ENCODE data around the gene TMEM270.

TMEM270 gene

GRCh38 chr7:73871163-73872011 lies 10.4 kb downstream of the TMEM270 start:
- Mint-ChIP-seq H3K4me1 (peaks cover 16% of the 10 kb centered on the region), H3K4me3 (no peak overlapping the region), H3K36me3 (ENCODE audit: low read depth) (no peaks in the 10 kb centered on the region), H3K27ac (no peak overlapping the region), H3K27me3 (ENCODE audit: low read depth, poor library complexity) (peaks cover 39% of the 10 kb centered on the region), H3K9me3 (no peaks in the 10 kb centered on the region)
- DNase-seq: no peak
- no peak for TF ChIP-seq CTCF (IDR thresholded peaks at IDR 0.05)

- DNase-seq: no peak
- Mint-ChIP-seq H3K27me3 (ENCODE audit: low read depth, poor library complexity) (peaks cover 31% of the 10 kb centered on the region), H3K36me3 (ENCODE audit: low read depth) (no peaks in the 10 kb centered on the region), H3K9me3 (no peaks in the 10 kb centered on the region), H3K27ac (no peak overlapping the region), H3K4me3 (no peak overlapping the region), H3K4me1 (peaks cover 16% of the 10 kb centered on the region)
- TF ChIP-seq CTCF (IDR thresholded peaks at IDR 0.05): no peak
Measured at GRCh38 chr7:73872056-73872908, 11.3 kb downstream of the TMEM270 start.

GRCh38 chr7:73876361-73876760 lies 15.4 kb downstream of the TMEM270 start:
- Mint-ChIP-seq H3K4me3 (no peak overlapping the region), H3K27ac (no peak overlapping the region), H3K9me3 (no peaks in the 10 kb centered on the region), H3K36me3 (ENCODE audit: low read depth) (no peaks in the 10 kb centered on the region), H3K4me1 (peaks cover 19% of the 10 kb centered on the region), H3K27me3 (ENCODE audit: low read depth, poor library complexity) (peaks cover 22% of the 10 kb centered on the region)
- no peak for DNase-seq
- no peak for TF ChIP-seq CTCF (IDR thresholded peaks at IDR 0.05)

GRCh38 chr7:73876973-73877372 lies 16.0 kb downstream of the TMEM270 start:
- Mint-ChIP-seq H3K4me3 (no peak overlapping the region), H3K9me3 (no peaks in the 10 kb centered on the region), H3K27ac (no peak overlapping the region), H3K27me3 (ENCODE audit: low read depth, poor library complexity) (peaks cover 19% of the 10 kb centered on the region), H3K36me3 (ENCODE audit: low read depth) (no peaks in the 10 kb centered on the region), H3K4me1 (peaks cover 22% of the 10 kb centered on the region)
- DNase-seq: no peak
- TF ChIP-seq CTCF (IDR thresholded peaks at IDR 0.05): no peak

GRCh38 chr7:73879977-73880681 lies 19.2 kb downstream of the TMEM270 start:
- peak; percentile 57 for DNase-seq
- Mint-ChIP-seq H3K36me3 (ENCODE audit: low read depth) (no peaks in the 10 kb centered on the region), H3K27me3 (ENCODE audit: low read depth, poor library complexity) (peaks cover 38% of the 10 kb centered on the region), H3K27ac (peak overlapping the region; percentile 40), H3K4me3 (peak overlapping the region; percentile 64), H3K4me1 (peaks cover 22% of the 10 kb centered on the region), H3K9me3 (no peaks in the 10 kb centered on the region)
- TF ChIP-seq CTCF (IDR thresholded peaks at IDR 0.05): no peak
